Camera-type eye (tissue), 1 donor: ENCODE data around the gene EDA. TPM values are rescaled to one million over a fixed set of nuclear protein-coding genes. Genes with fewer than 3 reads are reported as not detected.

Experiments used
- total RNA-seq: library from RNA; depleted of rRNA; stranded (reverse); fragments of >200 nt; gene quantifications from one replicate; pipeline ENCODE4 v1.2.3, GENCODE V29; 2014

Gene EDA
- total RNA-seq: 9.0 TPM

DNA sequence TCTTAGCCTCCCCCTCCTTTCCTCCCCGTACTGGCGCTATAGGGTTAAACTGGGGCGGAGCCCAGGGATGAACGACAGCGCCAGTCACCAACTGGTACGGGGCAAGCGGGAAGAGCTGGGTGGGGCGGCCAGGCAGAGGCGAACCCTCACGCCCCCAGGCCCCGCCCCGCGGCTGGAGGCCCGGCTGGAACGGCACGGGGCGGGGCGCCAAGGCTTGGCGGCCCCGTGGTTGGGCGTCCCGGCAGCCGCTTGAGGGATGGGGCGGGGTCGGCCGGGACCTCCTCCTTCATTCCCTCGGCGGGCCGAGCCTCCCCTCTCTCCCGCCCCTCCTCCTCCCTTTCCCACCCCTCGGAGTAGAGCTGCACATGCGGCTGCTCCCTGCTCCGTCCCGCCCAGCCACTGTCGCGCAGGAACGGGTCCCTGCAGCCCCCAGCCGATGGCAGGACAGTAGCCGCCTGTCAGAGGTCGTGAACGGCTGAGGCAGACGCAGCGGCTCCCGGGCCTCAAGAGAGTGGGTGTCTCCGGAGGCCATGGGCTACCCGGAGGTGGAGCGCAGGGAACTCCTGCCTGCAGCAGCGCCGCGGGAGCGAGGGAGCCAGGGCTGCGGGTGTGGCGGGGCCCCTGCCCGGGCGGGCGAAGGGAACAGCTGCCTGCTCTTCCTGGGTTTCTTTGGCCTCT is at the start of gene EDA:
Gene EDA (plus strand): TSS at position 335 of the 678 bp plus-strand sequence.

DNA sequence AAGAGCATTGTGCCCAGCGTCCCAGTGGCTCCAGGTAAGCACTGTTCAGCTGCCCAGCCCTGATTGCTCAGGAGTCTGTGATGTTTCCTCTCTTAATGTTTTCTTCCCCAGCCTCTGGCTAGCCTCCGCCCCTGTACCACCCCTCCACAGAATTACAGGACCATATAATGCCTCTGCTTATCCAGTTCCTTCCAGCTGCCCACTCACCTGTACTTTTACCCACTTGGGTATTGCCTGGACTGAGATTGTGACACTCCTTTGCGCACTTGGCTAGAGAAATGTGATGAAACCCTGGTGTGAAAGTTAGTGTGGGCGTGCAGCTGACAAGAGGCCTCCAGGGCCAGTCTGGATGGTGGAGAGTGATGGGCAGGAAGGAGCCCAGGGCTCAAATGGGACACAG is 434.0 kb downstream of the EDA start, which contains the start of gene AWAT2:
Gene AWAT2 (minus strand): TSS at position 14 of the 400 bp plus-strand sequence. CDS start 6 bp downstream, at position 8.

DNA sequence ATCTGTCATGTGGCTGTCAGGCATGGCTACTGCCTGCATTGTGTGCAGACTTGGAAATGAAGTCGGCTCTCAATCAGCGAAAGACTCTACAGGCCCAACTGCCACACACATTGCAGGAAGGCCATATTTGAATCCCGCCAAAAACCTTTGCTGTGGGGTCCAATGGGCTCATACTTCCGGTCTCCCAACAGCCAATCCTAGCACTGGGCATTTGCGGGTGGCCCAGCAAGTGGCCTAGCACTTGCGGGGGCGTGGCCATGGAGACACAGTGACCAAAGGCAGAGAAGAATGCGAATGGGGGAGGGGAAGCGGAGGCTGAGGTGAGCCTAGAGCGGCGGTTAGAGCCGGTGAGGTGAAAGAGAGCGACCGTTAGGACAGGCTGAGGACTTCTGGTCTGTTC is 446.2 kb downstream of the EDA start, which contains the start of gene OTUD6A:
Gene OTUD6A (plus strand): TSS at position 382 of the 400 bp plus-strand sequence. CDS start 68 bp downstream, outside the sequence.

Other genes with a start within 250 kb of the EDA start
- 1.5 TPM for gene NALF2, start 111.8 kb upstream of the EDA start, total RNA-seq